Colonic mucosa (tissue), 4 donors: ENCODE data around the gene FAT1. TPM values are rescaled to one million over a fixed set of nuclear protein-coding genes. Genes with fewer than 3 reads are reported as not detected.

Experiments used
- DNase-seq: peaks from one replicate; pipeline ENCODE4 v3.0.0-alpha.2; 2020
- H3K27ac ChIP-seq: fragments of 200-600 bp; one replicate; pipeline ENCODE4 v1.8.0; 2021
- H3K27me3 ChIP-seq: fragments of 200-600 bp; one replicate; pipeline ENCODE4 v1.8.0; 2021
- H3K36me3 ChIP-seq: fragments of 200-600 bp; one replicate; pipeline ENCODE4 v1.8.0; 2021
- H3K4me1 ChIP-seq: fragments of 200-600 bp; one replicate; pipeline ENCODE4 v1.8.0; 2021; ENCODE audit warnings: mild to moderate bottlenecking
- H3K4me3 ChIP-seq: fragments of 200-600 bp; one replicate; pipeline ENCODE4 v1.8.0; 2021
- H3K9ac ChIP-seq, 2 donors: one replicate each; pipeline ENCODE4 v1.7.0; 2013; ENCODE audit warnings: control low read depth in 2 of 2, low read depth in 2 of 2, low read length in 2 of 2
- H3K9me3 ChIP-seq: fragments of 200-600 bp; one replicate; pipeline ENCODE4 v1.8.0; 2021
- CTCF ChIP-seq: fragments of 200-600 bp; IDR thresholded peaks from one replicate; pipeline ENCODE4 v1.8.0; 2022; ENCODE audit warnings: antibody characterized with exemption, mild to moderate bottlenecking
- intact Hi-C: fragments of 100-400 bp; cut with DNase I; formaldehyde crosslinking; loops from one replicate; pipeline ENCODE4 v1.14.1; 2022
- total RNA-seq, 2 donors: library from RNA; stranded (reverse); fragmentation: NEBNext Ultra II Directional in 1 of 2; extraction: Animal tissue kit (Norgen Biotek cat#: 25700) in 1 of 2; gene quantifications; one replicate each; pipeline ENCODE4 v1.2.1, GENCODE V29; 2021
- donor health status: healthy.
- donor health status: DM: no; HTN: no; CAD: no.
- donor health status: DM: no; HTN: no; CAD: no.

FAT1 gene
- total RNA-seq, 2 donors from 2014 or later: 243 to 300 TPM

- peak overlapping the region; percentile 69 for H3K27ac ChIP-seq
- no peak overlapping the region for H3K9ac ChIP-seq
- TF ChIP-seq CTCF: no peak
- no peak for DNase-seq
- no peaks in the 10 kb centered on the region for H3K36me3 ChIP-seq
- no peaks in the 10 kb centered on the region for H3K9me3 ChIP-seq
- peaks cover 7% of the 10 kb centered on the region for H3K4me1 ChIP-seq
- H3K4me3 ChIP-seq: no peak overlapping the region
- intact Hi-C loops: no loop called here
- no peaks in the 10 kb centered on the region for H3K27me3 ChIP-seq
Observed at GRCh38 chr4:186739317-186739716, 15.7 kb upstream of the FAT1 start.

DNA sequence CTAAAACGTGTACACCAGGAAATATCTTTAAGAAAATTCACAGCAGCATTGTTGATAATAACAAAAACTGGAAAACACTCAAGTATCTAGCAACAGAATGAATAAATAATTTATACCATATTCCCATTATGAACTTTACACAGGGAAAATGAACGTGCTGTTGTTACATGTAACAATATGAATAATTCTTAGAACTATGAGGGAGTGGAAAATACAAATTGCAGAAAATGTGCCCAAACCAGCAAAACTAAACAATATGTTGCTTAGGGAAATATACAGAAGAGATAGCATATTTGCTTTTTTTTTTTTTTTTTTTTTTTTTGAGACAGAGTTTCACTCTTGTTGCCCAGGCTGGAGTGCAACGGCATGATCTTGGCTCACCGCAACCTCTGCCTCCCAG is 14.8 kb upstream of the FAT1 start:
- H3K4me3 ChIP-seq: no peak overlapping the region
- no peaks in the 10 kb centered on the region for H3K9me3 ChIP-seq
- no peaks in the 10 kb centered on the region for H3K36me3 ChIP-seq
- peaks cover 7% of the 10 kb centered on the region for H3K4me1 ChIP-seq
- no peak for DNase-seq
- no peak for TF ChIP-seq CTCF
- no peak overlapping the region for H3K9ac ChIP-seq
- no peaks in the 10 kb centered on the region for H3K27me3 ChIP-seq
- intact Hi-C loops: no loop called here
- no peak overlapping the region for H3K27ac ChIP-seq

- Histone ChIP-seq H3K4me3 (no peak overlapping the region), H3K9ac (no peak overlapping the region), H3K9me3 (no peaks in the 10 kb centered on the region), H3K36me3 (no peaks in the 10 kb centered on the region), H3K27ac (no peak overlapping the region), H3K27me3 (no peaks in the 10 kb centered on the region), H3K4me1 (peaks cover 7% of the 10 kb centered on the region)
- no peak for TF ChIP-seq CTCF
- intact Hi-C loops: no loop called here
- no peak for DNase-seq
Observed at GRCh38 chr4:186737427-186737826, 13.8 kb upstream of the FAT1 start.

GRCh38 chr4:186736466-186736865 is 12.8 kb upstream of the FAT1 start:
- Histone ChIP-seq H3K36me3 (no peaks in the 10 kb centered on the region), H3K27me3 (no peaks in the 10 kb centered on the region), H3K9ac (no peak overlapping the region), H3K27ac (no peak overlapping the region), H3K4me1 (peaks cover 7% of the 10 kb centered on the region), H3K4me3 (no peak overlapping the region), H3K9me3 (no peaks in the 10 kb centered on the region)
- DNase-seq: no peak
- intact Hi-C loops: no loop called here
- no peak for TF ChIP-seq CTCF

DNA sequence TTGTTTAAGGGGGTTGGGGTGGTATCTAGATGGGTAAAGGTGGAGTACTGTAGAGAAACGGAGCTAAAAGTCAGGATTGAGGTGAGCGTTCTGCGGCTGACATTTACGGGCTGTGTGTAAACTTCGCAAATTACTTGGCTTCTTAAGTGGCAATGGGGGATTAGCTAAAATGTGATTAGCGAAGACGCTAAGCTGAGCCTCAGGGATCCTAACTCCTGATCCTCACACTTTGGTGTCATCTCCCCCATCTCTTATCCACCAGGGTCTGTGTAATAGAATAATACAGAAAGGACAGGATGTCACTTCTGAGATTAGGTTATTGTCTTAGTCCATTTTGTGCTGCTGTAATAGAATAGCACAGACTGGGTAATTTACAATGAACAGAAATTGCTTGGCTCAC is 10.6 kb upstream of the FAT1 start:
- no peak overlapping the region for H3K9ac ChIP-seq
- no peaks in the 10 kb centered on the region for H3K9me3 ChIP-seq
- no peak overlapping the region for H3K27ac ChIP-seq
- no peak overlapping the region for H3K4me3 ChIP-seq
- no peak for DNase-seq
- H3K36me3 ChIP-seq: no peaks in the 10 kb centered on the region
- intact Hi-C loops: no loop called here
- H3K27me3 ChIP-seq: no peaks in the 10 kb centered on the region
- no peak for TF ChIP-seq CTCF
- H3K4me1 ChIP-seq: no peaks in the 10 kb centered on the region

DNA sequence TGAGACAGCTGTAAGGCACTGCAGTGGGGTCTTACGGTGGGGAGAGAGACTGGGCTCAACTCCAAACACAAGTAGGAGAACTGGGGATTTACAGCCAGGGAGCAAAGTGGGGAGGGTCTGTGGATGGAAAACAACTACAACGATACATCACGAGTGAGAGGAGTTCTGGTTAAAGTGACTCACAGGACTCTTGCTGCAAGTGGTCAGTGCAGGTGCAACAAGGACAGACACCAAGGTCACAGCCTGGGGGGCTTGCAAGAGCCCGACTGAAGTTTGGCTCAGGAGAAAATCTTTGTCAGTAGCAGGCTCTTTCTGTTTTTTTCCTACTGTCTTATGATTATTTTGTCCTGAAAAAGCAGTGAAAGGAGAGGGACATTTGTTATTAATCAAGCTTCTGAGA is 10.1 kb upstream of the FAT1 start:
- Histone ChIP-seq H3K27ac (no peak overlapping the region), H3K27me3 (no peaks in the 10 kb centered on the region), H3K9me3 (no peaks in the 10 kb centered on the region), H3K4me1 (no peaks in the 10 kb centered on the region), H3K4me3 (no peak overlapping the region), H3K36me3 (no peaks in the 10 kb centered on the region), H3K9ac (no peak overlapping the region)
- intact Hi-C loops: no loop called here
- no peak for DNase-seq
- no peak for TF ChIP-seq CTCF
